IMR-90 (cell line): ENCODE data around the gene IP6K1. TPM values are rescaled to one million over a fixed set of nuclear protein-coding genes. Genes with fewer than 3 reads are reported as not detected.

Experiments used
- ATAC-seq: fragments of 200-7000 bp; cut with Tn5 transposase; 2 replicates; pipeline ENCODE4 v1.9.1; 2020; ENCODE audit warnings: low read depth, mild to moderate bottlenecking, moderate library complexity
- BruUV-seq: library from RNA; stranded (reverse); fragments of 400-500 nt; replicated peaks from 2 replicates; lab custom pipeline; 2021; lab: Mats Ljungman, UMichigan
- CTCF ChIA-PET: fragments of 300-600 bp; formaldehyde crosslinking; extraction: SDS; loops from one replicate; lab custom pipeline; 2021; ENCODE audit warnings: antibody characterized with exemption; lab: Yijun Ruan, JAX
- POLR2A ChIA-PET: fragments of 300-600 bp; sonication (Branson Sonifier 250); formaldehyde crosslinking; loops from one replicate; lab custom pipeline; 2022; ENCODE audit warnings: antibody characterized with exemption; ENCODE audit not compliant: unreplicated experiment; lab: Charles Lee
- DNase-seq: peaks from one replicate; pipeline ENCODE4 v3.0.0; 2013
- H2AFZ ChIP-seq: replicated peaks from 2 replicates; pipeline ENCODE3; 2013; ENCODE audit warnings: low read length, mild to moderate bottlenecking; ENCODE audit not compliant: poor library complexity
- H2AK5ac ChIP-seq: 2 replicates; pipeline ENCODE4 v1.6.1; 2013; ENCODE audit warnings: low read depth, low read length, inconsistent platforms
- H2AK9ac ChIP-seq: replicated peaks from 2 replicates; pipeline ENCODE3; 2013; ENCODE audit warnings: mild to moderate bottlenecking, low read depth, low read length, moderate library complexity; ENCODE audit not compliant: poor library complexity
- H2BK120ac ChIP-seq: 2 replicates; pipeline ENCODE4 v1.6.1; 2013; ENCODE audit warnings: low read depth, low read length, inconsistent platforms
- H2BK15ac ChIP-seq: 3 replicates; pipeline ENCODE4 v1.6.1; 2013; ENCODE audit warnings: low read depth, low read length, inconsistent platforms
- H2BK20ac ChIP-seq: 2 replicates; pipeline ENCODE4 v1.6.1; 2013; ENCODE audit warnings: low read depth, mild to moderate bottlenecking, inconsistent platforms, low read length, moderate library complexity
- H2BK5ac ChIP-seq: 2 replicates; pipeline ENCODE4 v1.6.1; 2013; ENCODE audit warnings: mild to moderate bottlenecking, low read depth, low read length, inconsistent platforms; ENCODE audit not compliant: poor library complexity, severe bottlenecking
- H3K14ac ChIP-seq: replicated peaks from 2 replicates; pipeline ENCODE4 v1.6.1; 2013; ENCODE audit warnings: low read depth, low read length, inconsistent platforms
- H3K18ac ChIP-seq: 2 replicates; pipeline ENCODE4 v1.6.1; 2013; ENCODE audit warnings: low read depth, low read length, control low read depth
- H3K23ac ChIP-seq: 2 replicates; pipeline ENCODE4 v1.6.1; 2013; ENCODE audit warnings: low read depth, low read length, inconsistent platforms
- H3K27ac ChIP-seq: 2 replicates; pipeline ENCODE4 v1.5.1; 2013; ENCODE audit warnings: mild to moderate bottlenecking, control low read depth, low read length; ENCODE audit not compliant: insufficient read depth
- H3K27me3 ChIP-seq: 2 replicates; pipeline ENCODE4 v1.6.1; 2013; ENCODE audit warnings: low read length; ENCODE audit not compliant: control insufficient read depth, insufficient read depth
- H3K36me3 ChIP-seq: 2 replicates; pipeline ENCODE4 v1.6.1; 2013; ENCODE audit warnings: low read length, mixed read lengths; ENCODE audit not compliant: control insufficient read depth, insufficient read depth
- H3K4ac ChIP-seq: 2 replicates; pipeline ENCODE4 v1.6.1; 2013; ENCODE audit warnings: low read depth, low read length, inconsistent platforms
- H3K4me1 ChIP-seq: 2 replicates; pipeline ENCODE4 v1.6.1; 2013; ENCODE audit warnings: low read length, mixed read lengths; ENCODE audit not compliant: control insufficient read depth, insufficient read depth
- H3K4me2 ChIP-seq: 2 replicates; pipeline ENCODE4 v1.6.1; 2013; ENCODE audit warnings: low read depth, mild to moderate bottlenecking, control low read depth, low read length, moderate library complexity
- H3K4me3 ChIP-seq: 2 replicates; pipeline ENCODE4 v1.5.1; 2013; ENCODE audit warnings: low read depth, mild to moderate bottlenecking, control low read depth, low read length, moderate library complexity; ENCODE audit not compliant: insufficient read depth
- H3K56ac ChIP-seq: 2 replicates; pipeline ENCODE4 v1.6.1; 2013; ENCODE audit warnings: low read length, inconsistent platforms; ENCODE audit not compliant: insufficient read depth; ENCODE audit errors: extremely low read depth
- H3K79me1 ChIP-seq, 2 experiments: 2 replicates each; pipeline ENCODE4 v1.6.1; 2013; ENCODE audit warnings: low read length in 2 of 2, inconsistent platforms in 1 of 2, low read depth in 1 of 2
- H3K9ac ChIP-seq: 2 replicates; pipeline ENCODE4 v1.6.1; 2013; ENCODE audit warnings: low read depth, low read length, control low read depth
- H3K9me1 ChIP-seq: 2 replicates; pipeline ENCODE4 v1.6.1; 2013; ENCODE audit warnings: low read length, inconsistent platforms; ENCODE audit not compliant: insufficient read depth
- H3K9me3 ChIP-seq: 2 replicates; pipeline ENCODE4 v1.6.1; 2013; ENCODE audit warnings: low read length; ENCODE audit not compliant: control insufficient read depth, insufficient read depth
- H4K20me1 ChIP-seq: 2 replicates; pipeline ENCODE4 v1.6.1; 2013; ENCODE audit warnings: low read length, inconsistent platforms; ENCODE audit not compliant: insufficient read depth
- H4K5ac ChIP-seq: 2 replicates; pipeline ENCODE4 v1.6.1; 2013; ENCODE audit warnings: mild to moderate bottlenecking, low read depth, low read length, control low read depth
- H4K8ac ChIP-seq, 2 experiments: 2 replicates each; pipeline ENCODE4 v1.6.1; 2013; ENCODE audit warnings: low read depth in 2 of 2, low read length in 2 of 2, control low read depth in 1 of 2, inconsistent platforms in 1 of 2
- H4K91ac ChIP-seq: 2 replicates; pipeline ENCODE4 v1.6.1; 2013; ENCODE audit warnings: low read depth, low read length, inconsistent platforms; ENCODE audit not compliant: insufficient read depth
- BHLHE40 ChIP-seq: fragments of 150-350 bp; IDR thresholded peaks from 2 replicates; pipeline ENCODE4 v1.6.1; 2016; ENCODE audit warnings: mild to moderate bottlenecking, low read depth, low read length
- CEBPB ChIP-seq: IDR thresholded peaks from 2 replicates; pipeline ENCODE4 v1.6.1; 2012; ENCODE audit warnings: low read depth, low read length, improper control_type of control experiment
- CHD1 ChIP-seq: IDR thresholded peaks from 2 replicates; pipeline ENCODE4 v1.6.1; 2012; ENCODE audit warnings: low read depth, low read length, improper control_type of control experiment
- FOS ChIP-seq: fragments of 150-350 bp; IDR thresholded peaks from 2 replicates; pipeline ENCODE4 v1.6.1; 2016; ENCODE audit warnings: low read depth, low read length
- MAFK ChIP-seq: IDR thresholded peaks from 2 replicates; pipeline ENCODE4 v1.6.1; 2012; ENCODE audit warnings: low read depth, low read length, improper control_type of control experiment
- MAZ ChIP-seq: IDR thresholded peaks from 2 replicates; pipeline ENCODE4 v1.6.1; 2012; ENCODE audit warnings: low read depth, mild to moderate bottlenecking, low read length, improper control_type of control experiment, moderate library complexity, borderline replicate concordance
- MXI1 ChIP-seq: IDR thresholded peaks from 2 replicates; pipeline ENCODE4 v1.6.1; 2012; ENCODE audit warnings: low read depth, mild to moderate bottlenecking, low read length, moderate library complexity, borderline replicate concordance
- NFE2L2 ChIP-seq: fragments of 150-350 bp; IDR thresholded peaks from 2 replicates; pipeline ENCODE4 v1.6.1; 2016; ENCODE audit warnings: low read depth, mild to moderate bottlenecking, low read length
- POLR2A ChIP-seq: IDR thresholded peaks from 2 replicates; pipeline ENCODE4 v1.6.1; 2012; ENCODE audit warnings: mild to moderate bottlenecking, low read depth, low read length
- RAD21 ChIP-seq: IDR thresholded peaks from 2 replicates; pipeline ENCODE4 v1.6.1; 2012; ENCODE audit warnings: low read length, improper control_type of control experiment
- RCOR1 ChIP-seq: IDR thresholded peaks from 2 replicates; pipeline ENCODE4 v1.6.1; 2012; ENCODE audit warnings: mild to moderate bottlenecking, low read length, improper control_type of control experiment; ENCODE audit not compliant: insufficient replicate concordance
- RFX5 ChIP-seq: IDR thresholded peaks from 2 replicates; pipeline ENCODE4 v1.8.0; 2012; ENCODE audit warnings: low read depth, mild to moderate bottlenecking, low read length, moderate library complexity
- SMC3 ChIP-seq: fragments of 150-350 bp; IDR thresholded peaks from 2 replicates; pipeline ENCODE4 v1.6.1; 2016; ENCODE audit warnings: low read depth, mild to moderate bottlenecking, antibody characterized with exemption, low read length, moderate library complexity
- WGBS, 2 experiments: methylation state at CpG; one replicate each; pipeline versions ENCODE4 v1.1.5 to v1.1.7; 2013; ENCODE audit warnings: missing lambda C conversion rate in 2 of 2; ENCODE audit not compliant: insufficient read length in 1 of 2; ENCODE audit errors: extremely low coverage in 2 of 2; 5-methylcytosine and 5-hydroxymethylcytosine counted together
- dilution Hi-C: fragments of 300-500 bp; cut with HindIII; formaldehyde crosslinking; loops from one replicate; pipeline ENCODE4 v1.14.3; 2018; ENCODE audit warnings: low sequenced_read_pairs; ENCODE audit not compliant: unreplicated experiment
- in situ Hi-C: fragments of 300-500 bp; cut with MboI; formaldehyde crosslinking; loops from 3 replicates; pipeline ENCODE4 v1.14.3; 2019; ENCODE audit warnings: low sequenced_read_pairs, inconsistent platforms, mixed read lengths
- intact Hi-C: fragments of 100-400 bp; cut with micrococcal nuclease; formaldehyde crosslinking; loops from 2 replicates; pipeline ENCODE4 v1.10.0; 2022
- polyA plus RNA-seq, 3 experiments: library from polyadenylated mRNA; depleted of rRNA; stranded (reverse); fragments of >200 nt; gene quantifications; 2 replicates each; pipeline ENCODE4 v1.2.3, GENCODE V29; 2012; ENCODE audit warnings: low replicate concordance in 1 of 3
- total RNA-seq: library from RNA; depleted of rRNA; stranded (reverse); fragments of >200 nt; gene quantifications from 2 replicates; pipeline ENCODE4 v1.2.3, GENCODE V29; 2012
- TF ChIP-seq, protein P1 (sequence below): fragments of 150-350 bp; IDR thresholded peaks from 2 replicates; pipeline ENCODE4 v1.6.1; 2016; ENCODE audit warnings: low read depth, mild to moderate bottlenecking, low read length, moderate library complexity, borderline replicate concordance
- TF ChIP-seq, protein P2 (sequence below): fragments of 150-350 bp; IDR thresholded peaks from 2 replicates; pipeline ENCODE4 v1.6.1; 2017; ENCODE audit warnings: mild to moderate bottlenecking, antibody characterized with exemption, low read length, low read depth
- TF ChIP-seq, protein P3 (sequence below): conservative IDR thresholded peaks from 2 replicates; pipeline ENCODE4 v1.5.1; 2012; ENCODE audit warnings: mild to moderate bottlenecking, low read depth, low read length, improper control_type of control experiment

Gene IP6K1
- total and polyA plus RNA-seq, 2 of the 4 experiments (the other 2 are of a cell fraction): 28.3 to 28.7 TPM

DNA sequence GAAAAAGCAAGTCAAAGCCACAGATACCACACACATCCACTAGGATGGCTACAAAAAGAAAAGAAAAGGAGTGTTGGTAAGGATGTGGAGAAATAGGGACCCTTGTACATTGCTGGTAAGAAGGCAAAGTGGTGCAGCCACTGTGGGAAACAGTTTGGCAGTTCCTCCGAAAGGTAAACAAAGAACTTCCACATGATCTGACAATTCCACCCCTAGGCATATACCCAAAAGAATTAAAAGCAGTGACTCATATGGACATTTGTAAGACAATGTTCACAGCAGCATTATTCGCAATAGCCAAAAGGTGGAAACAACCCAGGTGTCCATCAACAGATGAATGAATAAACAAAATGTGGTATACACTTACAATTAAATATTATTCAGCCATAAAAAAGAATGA, 40.4 kb downstream of the IP6K1 start:
- intact Hi-C loops: no loop called here

More for the DNA sequence above, 40.4 kb downstream of the IP6K1 start:
- Histone ChIP-seq H3K9ac (no peak overlapping the region), H3K4me3 (no peak overlapping the region), H4K20me1 (peaks cover 31% of the 10 kb centered on the region), H2BK20ac (no peak overlapping the region), H3K4me2 (no peak overlapping the region), H3K56ac (no peak overlapping the region), H2BK120ac (no peak overlapping the region), H2AK5ac (no peak overlapping the region), H3K27ac (no peak overlapping the region), H2AFZ (no peak overlapping the region), H3K4me1 (peaks cover 7% of the 10 kb centered on the region; the same call in 1 of the 2 replicates), H3K79me1 (peaks cover 42 to 66% of the 10 kb centered on the region in 2 experiments), H3K23ac (no peak overlapping the region), H3K27me3 (no peaks in the 10 kb centered on the region), H4K5ac (no peak overlapping the region), H4K91ac (no peak overlapping the region), H3K14ac (no peak overlapping the region), H3K4ac (no peak overlapping the region), H3K9me3 (no peaks in the 10 kb centered on the region), H3K36me3 (peaks cover 14% of the 10 kb centered on the region), H3K9me1 (peaks cover 12% of the 10 kb centered on the region), H3K18ac (no peak overlapping the region), H2BK15ac (no peak overlapping the region), H2AK9ac (no peak overlapping the region), H2BK5ac (no peak overlapping the region), H4K8ac (no peak overlapping the region)
- in situ Hi-C loops: no loop called here
- ChIA-PET POLR2A (no interaction called here), CTCF (no interaction called here)
- ATAC-seq (no peak), DNase-seq (peak; percentile 72)
- dilution Hi-C loops: no loop called here
- WGBS, 2 experiments: no CpG with 5 or more reads among the region's 2 CpGs
- TF ChIP-seq MXI1: no peak
- no peak for TF ChIP-seq CEBPB
- TF ChIP-seq FOS: no peak
- TF ChIP-seq CHD1: no peak
- TF ChIP-seq, protein P1, sequence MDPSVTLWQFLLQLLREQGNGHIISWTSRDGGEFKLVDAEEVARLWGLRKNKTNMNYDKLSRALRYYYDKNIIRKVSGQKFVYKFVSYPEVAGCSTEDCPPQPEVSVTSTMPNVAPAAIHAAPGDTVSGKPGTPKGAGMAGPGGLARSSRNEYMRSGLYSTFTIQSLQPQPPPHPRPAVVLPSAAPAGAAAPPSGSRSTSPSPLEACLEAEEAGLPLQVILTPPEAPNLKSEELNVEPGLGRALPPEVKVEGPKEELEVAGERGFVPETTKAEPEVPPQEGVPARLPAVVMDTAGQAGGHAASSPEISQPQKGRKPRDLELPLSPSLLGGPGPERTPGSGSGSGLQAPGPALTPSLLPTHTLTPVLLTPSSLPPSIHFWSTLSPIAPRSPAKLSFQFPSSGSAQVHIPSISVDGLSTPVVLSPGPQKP: no peak
- no peak for TF ChIP-seq BHLHE40
- TF ChIP-seq SMC3: no peak
- TF ChIP-seq, protein P2, sequence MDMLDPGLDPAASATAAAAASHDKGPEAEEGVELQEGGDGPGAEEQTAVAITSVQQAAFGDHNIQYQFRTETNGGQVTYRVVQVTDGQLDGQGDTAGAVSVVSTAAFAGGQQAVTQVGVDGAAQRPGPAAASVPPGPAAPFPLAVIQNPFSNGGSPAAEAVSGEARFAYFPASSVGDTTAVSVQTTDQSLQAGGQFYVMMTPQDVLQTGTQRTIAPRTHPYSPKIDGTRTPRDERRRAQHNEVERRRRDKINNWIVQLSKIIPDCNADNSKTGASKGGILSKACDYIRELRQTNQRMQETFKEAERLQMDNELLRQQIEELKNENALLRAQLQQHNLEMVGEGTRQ: no peak
- no peak for TF ChIP-seq RAD21
- TF ChIP-seq RFX5: no peak
- no peak for TF ChIP-seq RCOR1
- TF ChIP-seq MAFK: no peak
- no peak for TF ChIP-seq POLR2A
- TF ChIP-seq, protein P3, sequence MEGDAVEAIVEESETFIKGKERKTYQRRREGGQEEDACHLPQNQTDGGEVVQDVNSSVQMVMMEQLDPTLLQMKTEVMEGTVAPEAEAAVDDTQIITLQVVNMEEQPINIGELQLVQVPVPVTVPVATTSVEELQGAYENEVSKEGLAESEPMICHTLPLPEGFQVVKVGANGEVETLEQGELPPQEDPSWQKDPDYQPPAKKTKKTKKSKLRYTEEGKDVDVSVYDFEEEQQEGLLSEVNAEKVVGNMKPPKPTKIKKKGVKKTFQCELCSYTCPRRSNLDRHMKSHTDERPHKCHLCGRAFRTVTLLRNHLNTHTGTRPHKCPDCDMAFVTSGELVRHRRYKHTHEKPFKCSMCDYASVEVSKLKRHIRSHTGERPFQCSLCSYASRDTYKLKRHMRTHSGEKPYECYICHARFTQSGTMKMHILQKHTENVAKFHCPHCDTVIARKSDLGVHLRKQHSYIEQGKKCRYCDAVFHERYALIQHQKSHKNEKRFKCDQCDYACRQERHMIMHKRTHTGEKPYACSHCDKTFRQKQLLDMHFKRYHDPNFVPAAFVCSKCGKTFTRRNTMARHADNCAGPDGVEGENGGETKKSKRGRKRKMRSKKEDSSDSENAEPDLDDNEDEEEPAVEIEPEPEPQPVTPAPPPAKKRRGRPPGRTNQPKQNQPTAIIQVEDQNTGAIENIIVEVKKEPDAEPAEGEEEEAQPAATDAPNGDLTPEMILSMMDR: no peak
- TF ChIP-seq NFE2L2: no peak
- no peak for TF ChIP-seq MAZ
- BruUV-seq: no TSS peak
